ENCODE data around the gene FHL2.

FHL2 gene

GRCh38 chr2:105400138-105400540, 1.3 kb upstream of the FHL2 start:
- Histone ChIP-seq H3K9me3 (ENCODE audit: low read length) (peaks cover 1% of the 10 kb centered on the region), H2AFZ (ENCODE audit: low read depth, low read length) (no peak overlapping the region), H3K4me3 (ENCODE audit: low read length) (no peak overlapping the region), H3K36me3 (ENCODE audit: insufficient read depth, low read length) (no peaks in the 10 kb centered on the region), H3K4me1 (ENCODE audit: insufficient read depth, low read length) (no peaks in the 10 kb centered on the region), H3K27me3 (ENCODE audit: insufficient read depth, low read length) (no peaks in the 10 kb centered on the region)

DNA sequence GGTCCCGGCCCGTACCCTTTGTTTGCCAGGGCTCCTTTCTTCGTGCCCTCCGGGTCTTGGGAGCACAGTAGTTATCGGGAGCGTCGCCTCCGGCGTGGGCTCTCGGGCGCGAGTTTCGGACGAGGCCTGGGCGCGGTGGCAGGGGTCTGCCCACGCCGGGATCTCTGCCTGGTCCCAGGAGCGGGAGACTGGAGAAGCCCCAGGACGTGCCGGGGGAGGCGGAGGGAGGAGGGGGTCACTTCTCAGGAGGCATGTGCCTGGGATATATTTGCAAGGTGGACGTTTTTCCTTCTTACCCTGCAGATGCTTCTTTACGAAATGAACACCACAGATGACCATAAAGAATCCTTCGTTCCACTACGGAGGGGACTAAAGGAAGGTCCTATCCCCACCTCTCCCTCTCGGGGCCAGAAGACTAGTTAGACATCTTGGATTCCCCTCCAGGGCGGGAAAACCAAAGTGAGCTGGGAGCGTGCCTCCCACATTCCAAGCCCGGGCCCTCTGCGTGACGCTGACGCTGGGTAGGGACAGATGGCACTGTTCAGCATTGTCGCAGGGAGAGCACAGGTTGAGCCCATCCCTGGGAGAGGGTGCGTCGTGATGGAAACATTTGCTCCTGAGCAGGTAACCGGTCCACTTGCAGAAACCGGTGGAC, 483 bp upstream of the FHL2 start:
- no peaks in the 10 kb centered on the region for H3K4me1 ChIP-seq (ENCODE audit: insufficient read depth, low read length)
- no peaks in the 10 kb centered on the region for H3K27me3 ChIP-seq (ENCODE audit: insufficient read depth, low read length)
- H3K4me3 ChIP-seq (ENCODE audit: low read length), result peak overlapping the region; percentile 72
- H2AFZ ChIP-seq (ENCODE audit: low read depth, low read length), result peak overlapping the region; percentile 89
- no peaks in the 10 kb centered on the region for H3K36me3 ChIP-seq (ENCODE audit: insufficient read depth, low read length)
- H3K9me3 ChIP-seq (ENCODE audit: low read length), result peaks cover 1% of the 10 kb centered on the region

- H2AFZ ChIP-seq (ENCODE audit: low read depth, low read length), result peak overlapping the region; percentile 89
- H3K4me1 ChIP-seq (ENCODE audit: insufficient read depth, low read length), result no peaks in the 10 kb centered on the region
- H3K4me3 ChIP-seq (ENCODE audit: low read length), result peak overlapping the region; percentile 72
- H3K9me3 ChIP-seq (ENCODE audit: low read length), result peaks cover 1% of the 10 kb centered on the region
- H3K36me3 ChIP-seq (ENCODE audit: insufficient read depth, low read length), result no peaks in the 10 kb centered on the region
- no peaks in the 10 kb centered on the region for H3K27me3 ChIP-seq (ENCODE audit: insufficient read depth, low read length)
These were observed 907 bp downstream of the FHL2 start for GRCh38 chr2:105397953-105398335.

DNA sequence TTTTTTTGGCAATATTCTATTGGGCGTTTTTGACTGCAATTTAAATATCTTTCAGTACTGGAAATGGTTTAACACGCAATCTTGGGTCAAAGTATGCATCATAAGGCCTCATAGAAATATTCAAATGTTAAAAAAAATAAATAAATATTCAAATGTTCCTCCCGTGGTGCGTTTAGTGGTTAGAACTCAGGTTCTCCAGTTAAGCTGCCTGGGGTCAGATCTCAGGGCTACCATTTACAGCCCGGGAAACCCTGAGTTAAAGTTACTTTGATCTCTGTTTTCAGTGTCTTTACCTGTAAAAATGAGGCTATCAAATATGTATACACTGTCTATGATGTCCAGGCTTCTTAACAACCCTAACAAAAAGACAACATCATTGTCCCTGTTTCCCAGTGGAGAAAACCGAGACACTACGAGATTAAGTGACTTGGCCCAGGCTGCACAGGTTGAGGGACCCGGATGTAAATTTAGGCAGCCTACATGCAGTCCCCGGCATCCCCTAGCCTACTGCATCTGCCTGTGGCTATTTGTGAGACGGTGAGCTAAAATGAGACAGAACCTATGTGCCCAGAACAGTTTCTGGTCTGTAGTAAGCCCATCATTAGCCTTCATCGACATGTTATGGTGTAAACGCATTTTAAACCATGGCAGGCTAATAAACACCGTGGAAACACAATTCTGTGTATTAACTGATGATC, 1.7 kb downstream of the FHL2 start:
- H2AFZ ChIP-seq (ENCODE audit: low read depth, low read length), result no peak overlapping the region

GRCh38 chr2:105396254-105397024, 2.4 kb downstream of the FHL2 start:
- no peaks in the 10 kb centered on the region for H3K4me1 ChIP-seq (ENCODE audit: insufficient read depth, low read length)
- no peaks in the 10 kb centered on the region for H3K36me3 ChIP-seq (ENCODE audit: insufficient read depth, low read length)
- peaks cover 1% of the 10 kb centered on the region for H3K9me3 ChIP-seq (ENCODE audit: low read length)
- H3K4me3 ChIP-seq (ENCODE audit: low read length), result no peak overlapping the region
- no peak overlapping the region for H2AFZ ChIP-seq (ENCODE audit: low read depth, low read length)
- H3K27me3 ChIP-seq (ENCODE audit: insufficient read depth, low read length), result no peaks in the 10 kb centered on the region

More for the DNA sequence above, 1.7 kb downstream of the FHL2 start:
- no peaks in the 10 kb centered on the region for H3K4me1 ChIP-seq (ENCODE audit: insufficient read depth, low read length)
- peak overlapping the region; percentile 72 for H3K4me3 ChIP-seq (ENCODE audit: low read length)
- no peaks in the 10 kb centered on the region for H3K36me3 ChIP-seq (ENCODE audit: insufficient read depth, low read length)
- H3K27me3 ChIP-seq (ENCODE audit: insufficient read depth, low read length), result no peaks in the 10 kb centered on the region
- H3K9me3 ChIP-seq (ENCODE audit: low read length), result peaks cover 1% of the 10 kb centered on the region

GRCh38 chr2:105395691-105396090, 3.2 kb downstream of the FHL2 start:
- Histone ChIP-seq H3K9me3 (ENCODE audit: low read length) (peaks cover 1% of the 10 kb centered on the region), H2AFZ (ENCODE audit: low read depth, low read length) (no peak overlapping the region), H3K4me3 (ENCODE audit: low read length) (no peak overlapping the region), H3K4me1 (ENCODE audit: insufficient read depth, low read length) (no peaks in the 10 kb centered on the region), H3K27me3 (ENCODE audit: insufficient read depth, low read length) (no peaks in the 10 kb centered on the region), H3K36me3 (ENCODE audit: insufficient read depth, low read length) (no peaks in the 10 kb centered on the region)

GRCh38 chr2:105394951-105395611, 3.8 kb downstream of the FHL2 start:
- no peak overlapping the region for H2AFZ ChIP-seq (ENCODE audit: low read depth, low read length)
- H3K4me1 ChIP-seq (ENCODE audit: insufficient read depth, low read length), result no peaks in the 10 kb centered on the region
- H3K27me3 ChIP-seq (ENCODE audit: insufficient read depth, low read length), result no peaks in the 10 kb centered on the region
- H3K9me3 ChIP-seq (ENCODE audit: low read length), result peaks cover 1% of the 10 kb centered on the region
- H3K4me3 ChIP-seq (ENCODE audit: low read length), result no peak overlapping the region
- H3K36me3 ChIP-seq (ENCODE audit: insufficient read depth, low read length), result no peaks in the 10 kb centered on the region

DNA sequence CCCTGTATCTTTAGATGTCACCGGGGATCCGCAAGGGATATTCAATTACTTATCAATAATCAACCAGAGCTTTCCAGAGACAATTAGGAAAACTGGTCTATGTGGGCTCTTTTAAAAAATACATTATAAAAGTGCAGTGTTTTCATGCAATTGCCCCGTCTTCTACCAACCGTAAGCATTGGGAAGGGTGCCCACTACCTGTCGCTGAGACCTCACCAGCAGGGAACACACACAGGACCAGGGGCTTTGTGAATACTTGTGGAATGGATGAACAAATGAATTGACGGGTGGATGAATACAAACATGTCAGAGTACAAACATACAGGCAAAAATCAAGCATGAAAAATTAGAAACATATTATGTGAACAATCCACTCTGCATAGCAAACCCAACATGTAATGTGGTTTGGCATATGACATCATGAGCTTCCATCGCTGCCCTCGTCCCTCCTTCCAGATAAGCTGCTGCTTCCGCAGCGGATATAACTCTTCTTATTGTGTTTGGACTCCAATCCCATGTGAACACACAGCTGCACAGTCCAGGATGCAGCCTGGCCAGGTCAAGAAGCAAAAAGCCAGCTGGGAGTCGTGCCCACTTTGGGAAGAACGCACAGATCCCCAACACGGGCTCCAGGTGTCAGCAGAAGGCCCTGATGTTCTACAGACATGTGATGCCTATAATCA, 5.3 kb downstream of the FHL2 start:
- Histone ChIP-seq H3K9me3 (ENCODE audit: low read length) (no peaks in the 10 kb centered on the region), H3K27me3 (ENCODE audit: insufficient read depth, low read length) (no peaks in the 10 kb centered on the region), H3K4me3 (ENCODE audit: low read length) (no peak overlapping the region), H2AFZ (ENCODE audit: low read depth, low read length) (no peak overlapping the region), H3K36me3 (ENCODE audit: insufficient read depth, low read length) (no peaks in the 10 kb centered on the region), H3K4me1 (ENCODE audit: insufficient read depth, low read length) (no peaks in the 10 kb centered on the region)

DNA sequence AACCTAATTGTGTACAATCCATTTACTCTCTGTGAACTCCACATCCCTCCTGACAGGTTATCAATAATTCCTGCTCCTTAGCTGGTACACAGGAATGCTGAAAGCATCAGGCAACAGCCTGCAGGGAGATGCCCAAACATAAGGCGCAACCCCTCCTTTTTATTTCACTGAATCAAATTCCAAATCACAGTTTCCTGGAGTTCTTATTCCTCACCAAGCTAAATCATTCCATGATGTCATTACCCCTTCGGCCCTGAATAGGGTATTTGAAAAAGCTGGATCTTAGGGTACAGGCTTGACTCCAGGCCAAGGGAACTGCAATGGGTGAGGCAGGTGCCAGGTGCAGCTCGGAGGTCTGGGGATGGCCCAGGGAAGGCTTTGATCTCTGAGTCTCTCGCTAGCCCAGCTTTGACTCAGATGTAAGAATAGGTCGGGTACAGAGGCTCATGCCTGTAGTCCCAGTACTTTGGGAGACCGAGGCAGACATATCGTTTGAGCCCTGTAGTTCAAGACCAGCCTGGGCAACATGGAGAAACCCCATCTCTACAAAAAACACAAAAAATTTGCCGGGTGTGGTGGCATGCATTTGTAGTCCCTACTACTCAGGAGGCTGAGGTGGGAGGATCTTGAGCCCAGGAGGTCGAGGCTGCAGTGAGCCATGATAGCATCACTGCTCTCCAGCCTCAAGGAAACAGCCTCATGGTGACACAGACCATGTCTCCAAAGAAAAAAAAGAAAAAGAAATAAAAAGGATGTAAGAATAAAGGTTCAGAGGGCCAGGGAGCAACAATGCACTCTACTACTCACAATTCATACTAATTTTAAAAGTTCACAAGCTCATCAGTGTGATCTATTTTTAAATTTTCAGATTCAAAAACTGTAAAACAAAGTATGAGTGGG, 6.8 kb downstream of the FHL2 start:
- Histone ChIP-seq H3K36me3 (ENCODE audit: insufficient read depth, low read length) (no peaks in the 10 kb centered on the region), H3K27me3 (ENCODE audit: insufficient read depth, low read length) (no peaks in the 10 kb centered on the region), H3K4me3 (ENCODE audit: low read length) (no peak overlapping the region), H3K9me3 (ENCODE audit: low read length) (no peaks in the 10 kb centered on the region), H2AFZ (ENCODE audit: low read depth, low read length) (no peak overlapping the region), H3K4me1 (ENCODE audit: insufficient read depth, low read length) (no peaks in the 10 kb centered on the region)

GRCh38 chr2:105391058-105391627, 7.7 kb downstream of the FHL2 start:
- Histone ChIP-seq H3K36me3 (ENCODE audit: insufficient read depth, low read length) (no peaks in the 10 kb centered on the region), H3K27me3 (ENCODE audit: insufficient read depth, low read length) (no peaks in the 10 kb centered on the region), H2AFZ (ENCODE audit: low read depth, low read length) (no peak overlapping the region), H3K9me3 (ENCODE audit: low read length) (no peaks in the 10 kb centered on the region), H3K4me1 (ENCODE audit: insufficient read depth, low read length) (no peaks in the 10 kb centered on the region), H3K4me3 (ENCODE audit: low read length) (no peak overlapping the region)

DNA sequence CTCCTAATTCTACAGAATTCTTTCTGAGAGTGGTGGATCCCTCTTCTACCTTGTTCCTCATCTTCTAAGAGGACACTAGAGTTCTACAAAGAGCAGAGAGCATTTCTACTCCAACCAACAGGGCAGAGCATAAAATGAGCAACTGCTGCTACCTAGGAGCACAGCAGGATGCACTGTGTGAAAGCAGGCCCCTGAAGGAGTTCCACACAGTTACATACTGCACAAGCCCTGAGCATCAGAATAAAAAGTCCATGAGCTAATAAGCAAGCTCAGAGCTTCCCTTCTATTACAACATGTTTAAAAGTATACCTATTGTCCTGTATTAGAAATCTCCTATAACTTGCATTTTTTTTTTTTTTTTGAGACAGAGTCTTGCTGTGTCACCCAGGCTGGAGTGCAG, 8.4 kb downstream of the FHL2 start:
- Histone ChIP-seq H3K4me3 (ENCODE audit: low read length) (no peak overlapping the region), H3K36me3 (ENCODE audit: insufficient read depth, low read length) (peaks cover 3% of the 10 kb centered on the region), H3K27me3 (ENCODE audit: insufficient read depth, low read length) (no peaks in the 10 kb centered on the region), H3K9me3 (ENCODE audit: low read length) (no peaks in the 10 kb centered on the region), H2AFZ (ENCODE audit: low read depth, low read length) (no peak overlapping the region), H3K4me1 (ENCODE audit: insufficient read depth, low read length) (no peaks in the 10 kb centered on the region)

DNA sequence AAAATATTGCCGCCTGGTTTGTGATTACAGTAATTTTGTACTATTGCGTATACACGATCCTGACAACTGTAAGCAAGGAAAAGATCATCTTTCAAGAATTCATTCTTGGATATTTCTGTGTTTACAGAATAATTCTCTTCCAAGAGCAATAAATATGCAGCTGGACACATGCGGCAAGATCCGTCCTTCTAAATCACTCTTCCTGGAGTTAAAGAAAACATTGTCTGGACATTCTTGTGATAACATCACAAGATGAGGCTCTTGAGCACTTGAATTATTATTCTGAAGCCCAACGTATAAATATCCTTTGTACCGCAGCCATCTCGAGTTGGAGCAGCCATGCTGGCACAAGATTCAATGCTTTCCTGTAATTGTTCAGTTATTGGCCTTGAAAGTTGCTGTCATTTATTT, 9.9 kb downstream of the FHL2 start:
- Histone ChIP-seq H3K36me3 (ENCODE audit: insufficient read depth, low read length) (peaks cover 10% of the 10 kb centered on the region), H3K4me1 (ENCODE audit: insufficient read depth, low read length) (no peaks in the 10 kb centered on the region)

More for the DNA sequence above, 9.9 kb downstream of the FHL2 start:
- no peak overlapping the region for H2AFZ ChIP-seq (ENCODE audit: low read depth, low read length)
- H3K9me3 ChIP-seq (ENCODE audit: low read length), result no peaks in the 10 kb centered on the region
- no peak overlapping the region for H3K4me3 ChIP-seq (ENCODE audit: low read length)
- H3K27me3 ChIP-seq (ENCODE audit: insufficient read depth, low read length), result no peaks in the 10 kb centered on the region

Measured in neuron (in vitro differentiated cells).